Right renal cortex interstitium (tissue), 3 donors: ENCODE measurements around the gene SDK1. TPM values are rescaled to one million over a fixed set of nuclear protein-coding genes. Genes with fewer than 3 reads are reported as not detected.
A peak's percentile ranks its signal among the peaks of the same experiment; 100 is the strongest.

ENCODE experiments used
- DNase-seq, 3 donors: peaks; one replicate each; pipeline ENCODE4 v3.0.0-alpha.2; 2013; ENCODE audit warnings: low read depth in 3 of 3, low spot score in 2 of 3
- polyA plus RNA-seq, 3 donors: library from polyadenylated mRNA; unstranded; fragments of 120-200 nt; gene quantifications; one replicate each; pipeline ENCODE4 v1.2.1, GENCODE V29; 2013; ENCODE audit not compliant: insufficient read length in 3 of 3

Gene SDK1
- polyA plus RNA-seq, 3 donors: 5.8 to 7.5 (median 6.3) TPM

GRCh38 chr7:3404501-3404900, 103.4 kb downstream of the SDK1 start:
- peak; percentile 34 to 73 (median 63) for DNase-seq

DNA sequence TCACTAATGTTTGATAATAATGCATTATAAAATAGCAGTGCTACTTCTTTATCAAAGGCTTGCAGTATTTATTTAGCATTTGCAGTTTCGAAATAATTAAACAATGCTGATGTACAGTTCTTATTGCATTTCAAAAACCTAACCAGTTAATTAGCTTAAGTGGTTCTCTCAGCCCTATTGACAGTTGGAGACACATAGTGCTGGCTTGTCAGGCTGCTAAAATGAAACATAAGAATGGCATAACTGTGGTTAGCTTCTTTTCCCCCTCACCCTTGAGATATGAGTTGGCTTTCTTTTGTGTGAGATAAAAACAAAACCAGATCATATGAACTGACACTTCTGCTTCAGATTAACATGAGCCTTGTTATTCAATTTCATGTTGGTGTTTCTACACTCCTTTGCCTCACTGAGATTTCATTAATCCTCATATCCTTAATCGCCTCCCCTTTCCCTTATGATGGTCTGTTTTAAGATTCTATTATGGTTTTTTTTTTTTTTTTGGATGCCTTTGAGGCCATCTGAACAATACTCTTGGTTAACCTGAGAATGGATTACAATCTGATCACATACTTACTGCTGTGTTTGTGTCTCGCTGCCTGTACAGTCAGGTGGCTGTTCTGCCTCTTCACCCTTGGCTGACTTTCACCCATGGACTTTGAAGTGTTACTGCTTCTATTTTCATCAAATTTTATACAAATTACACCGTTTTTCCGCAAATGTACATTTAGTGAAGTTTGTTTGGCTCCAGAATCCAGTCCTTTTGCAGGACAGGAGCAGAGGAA, 108.0 kb downstream of the SDK1 start:
- no peak for DNase-seq

DNA sequence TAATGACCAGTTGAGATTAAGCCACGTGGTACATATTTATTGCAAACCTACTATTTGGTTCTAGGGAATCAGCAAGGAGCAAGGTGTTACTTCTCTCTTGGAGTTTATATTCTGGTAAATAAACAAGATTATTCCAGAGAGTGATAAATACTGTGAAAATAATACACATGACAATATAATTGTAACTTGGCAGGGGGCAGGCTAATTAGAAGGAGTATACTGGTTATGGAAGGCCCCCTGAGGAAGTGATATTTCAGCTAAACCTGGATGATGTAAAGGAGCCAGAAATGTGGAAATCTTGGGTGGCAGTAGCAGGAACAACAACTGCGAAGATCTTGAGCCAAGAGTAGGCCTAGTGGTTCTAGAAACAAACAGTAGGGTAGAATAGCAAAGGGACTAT, 111.8 kb downstream of the SDK1 start:
- DNase-seq: no peak

- DNase-seq: no peak
Observed at GRCh38 chr7:3415861-3416312, 114.8 kb downstream of the SDK1 start.

- no peak for DNase-seq
Observed at GRCh38 chr7:3416453-3416852, 115.4 kb downstream of the SDK1 start.

DNA sequence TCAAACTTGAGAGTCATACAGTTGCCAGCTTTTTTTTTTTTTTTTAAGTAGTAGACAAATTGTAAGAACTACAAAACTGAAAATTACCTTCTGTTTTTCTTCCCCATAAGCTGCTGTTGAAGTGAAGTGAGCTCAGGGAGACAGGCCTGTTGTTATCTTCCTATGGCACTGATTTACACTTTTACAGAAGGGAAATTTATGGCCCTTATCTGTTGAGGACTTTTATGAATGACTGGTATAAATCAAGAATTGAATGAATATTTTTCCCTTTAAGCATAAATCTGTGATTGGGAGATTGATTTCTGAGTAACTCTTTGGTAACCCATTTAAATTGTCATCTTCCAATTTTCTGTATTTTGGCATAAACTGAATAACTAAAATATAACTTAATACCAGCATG, 124.0 kb downstream of the SDK1 start:
- DNase-seq: no peak

- DNase-seq: no peak
Observed at GRCh38 chr7:3426064-3426463, 125.0 kb downstream of the SDK1 start.

GRCh38 chr7:3427957-3428356, 126.9 kb downstream of the SDK1 start:
- no peak for DNase-seq

DNA sequence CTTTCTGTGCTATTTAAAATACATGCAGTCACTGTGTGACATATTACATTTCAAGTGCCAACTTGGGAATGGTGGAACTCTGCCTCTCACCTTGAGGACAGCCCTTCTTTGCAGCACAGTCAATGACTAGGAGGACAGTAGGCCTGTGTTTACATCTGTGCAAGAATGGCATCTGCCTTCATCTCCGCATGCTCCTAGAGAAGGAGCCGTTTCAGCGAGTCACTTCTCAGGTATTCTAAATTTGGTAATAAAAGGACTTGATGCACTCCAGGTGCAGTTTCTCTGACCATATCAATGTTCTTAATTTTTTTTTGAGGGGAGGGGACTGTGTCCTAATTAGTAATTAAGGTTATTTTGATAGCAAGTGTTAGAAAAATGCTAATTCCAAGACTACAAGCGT, 128.9 kb downstream of the SDK1 start:
- no peak for DNase-seq

DNA sequence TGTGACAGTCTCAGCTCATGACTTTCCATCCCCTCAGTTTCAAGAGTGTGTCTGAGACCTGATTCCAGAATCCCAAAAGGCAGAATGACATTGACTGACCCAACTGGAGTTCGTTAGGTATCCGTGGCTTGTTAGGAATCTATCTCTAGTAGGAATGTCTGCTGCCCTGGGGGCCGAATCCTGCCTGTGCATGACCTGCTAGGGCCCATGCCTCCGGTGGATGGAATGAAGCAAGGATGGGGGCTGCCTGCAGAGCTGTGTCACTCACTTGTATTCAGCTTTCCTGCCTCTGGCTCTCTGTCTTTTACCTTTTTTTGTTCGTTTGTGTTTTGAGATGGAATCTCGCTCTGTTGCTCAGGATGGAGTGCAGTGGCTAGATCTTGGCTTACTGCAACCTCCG, 129.5 kb downstream of the SDK1 start:
- DNase-seq: no peak

GRCh38 chr7:3431306-3431705, 130.3 kb downstream of the SDK1 start:
- no peak for DNase-seq

DNA sequence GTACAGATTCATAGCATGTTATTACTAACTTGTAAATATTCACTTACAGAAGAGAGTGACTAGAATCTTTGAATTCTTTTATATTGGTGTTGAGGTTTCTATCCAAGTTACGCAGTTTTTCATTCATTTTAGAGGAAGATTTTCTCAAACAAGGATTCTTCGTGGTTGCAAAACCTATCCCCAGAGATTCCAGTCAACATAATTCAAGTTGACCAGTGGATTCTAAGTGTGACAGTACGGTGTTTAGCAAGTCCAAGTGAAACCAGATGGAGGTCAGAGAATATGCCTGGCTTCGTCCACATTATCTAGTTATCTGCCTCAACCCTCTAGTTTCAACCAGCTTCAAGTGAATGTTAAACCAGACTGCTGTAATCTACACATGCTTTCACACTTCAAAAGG, 131.9 kb downstream of the SDK1 start:
- DNase-seq: no peak

DNA sequence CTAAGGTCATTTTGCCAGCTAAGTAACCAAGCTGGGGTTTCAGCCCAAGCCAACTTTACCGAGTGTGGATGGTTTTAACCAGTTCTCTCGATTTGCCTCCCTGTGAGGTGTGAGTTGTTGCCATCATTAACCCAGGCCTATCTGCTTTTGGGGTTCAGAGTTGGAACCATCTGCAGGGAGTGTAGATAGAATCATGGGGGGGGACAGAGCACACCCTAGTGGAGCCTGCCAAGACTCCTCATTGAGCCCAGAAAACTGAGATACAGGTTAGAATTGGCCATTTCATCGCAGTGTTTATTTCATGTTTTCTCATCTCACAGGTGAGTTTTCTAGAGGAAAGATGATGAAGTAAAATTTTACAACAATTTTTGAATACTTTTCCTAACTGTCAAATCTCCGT, 133.6 kb downstream of the SDK1 start:
- no peak for DNase-seq

GRCh38 chr7:3436112-3436511, 135.1 kb downstream of the SDK1 start:
- no peak for DNase-seq

- no peak for DNase-seq
Observed at GRCh38 chr7:3436746-3437145, 135.7 kb downstream of the SDK1 start.

- DNase-seq: no peak
Observed at GRCh38 chr7:3437467-3437866, 136.4 kb downstream of the SDK1 start.

DNA sequence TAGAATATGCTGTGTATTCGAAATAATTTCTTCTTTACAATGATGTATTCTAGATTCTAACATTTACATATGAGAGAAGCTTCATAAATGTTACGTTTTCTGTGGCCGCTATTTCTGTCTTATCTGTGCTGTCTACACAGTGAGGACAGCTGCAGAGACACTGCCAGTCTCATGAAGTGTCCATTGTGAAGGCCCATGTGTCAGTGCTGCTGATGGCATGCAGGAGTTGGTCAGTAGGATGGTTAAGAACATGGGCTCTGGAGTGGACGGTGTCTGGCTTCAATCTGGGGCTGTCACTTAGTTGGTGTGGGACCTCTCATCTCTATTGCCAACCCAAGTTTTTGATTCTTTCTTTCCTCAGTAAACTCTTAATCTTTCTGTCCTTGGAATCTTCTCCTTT, 137.3 kb downstream of the SDK1 start:
- no peak for DNase-seq

DNA sequence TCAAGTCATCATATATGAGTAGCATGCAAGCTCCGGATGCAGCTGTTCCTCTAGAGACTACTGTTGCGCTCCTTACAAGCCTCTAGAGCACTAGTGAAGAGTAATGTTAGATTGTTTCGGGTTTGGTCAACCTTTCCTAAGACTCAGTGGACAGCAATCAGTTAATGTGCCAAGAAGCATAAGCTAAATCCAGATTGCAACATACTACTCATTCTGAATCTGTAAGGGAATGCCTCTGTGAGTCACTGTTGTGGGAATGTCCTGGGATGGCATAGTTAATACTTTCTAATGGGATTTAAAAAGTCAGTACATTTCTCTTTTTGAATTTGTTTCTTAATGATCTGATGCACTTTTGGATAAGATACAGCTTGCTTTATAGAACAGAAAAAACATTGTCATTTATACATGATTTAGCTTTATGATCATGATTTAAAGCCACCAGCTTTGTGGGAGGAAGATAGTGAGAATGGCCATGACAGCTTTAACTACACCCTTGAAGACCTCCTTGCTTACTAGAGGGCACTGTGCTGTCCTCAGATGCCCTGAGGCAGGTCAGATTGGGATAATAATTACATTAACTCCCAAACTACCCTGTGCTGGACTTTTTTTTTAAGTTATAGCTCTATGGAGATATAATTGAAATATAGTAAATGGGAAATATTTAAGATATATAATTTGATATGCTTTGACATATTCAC, 138.4 kb downstream of the SDK1 start:
- no peak for DNase-seq

DNA sequence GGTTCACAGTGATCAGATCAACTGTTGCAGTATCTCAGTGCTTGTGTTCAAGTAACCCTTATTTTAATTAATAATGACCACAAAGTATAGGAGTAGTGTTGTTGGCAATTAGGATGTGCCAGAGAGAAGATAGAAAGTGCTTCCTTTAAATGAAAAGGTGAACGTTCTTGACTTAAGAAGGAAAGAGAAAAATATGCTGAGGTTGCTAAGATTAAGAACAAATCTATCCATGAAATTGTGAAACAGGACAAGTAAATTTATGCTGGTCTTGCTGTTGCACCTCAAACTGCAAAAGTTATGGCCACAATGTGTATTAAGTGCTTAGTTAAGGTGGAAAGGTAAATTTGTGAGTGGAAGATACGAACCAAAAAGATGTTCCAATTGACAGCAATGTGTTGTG, 139.5 kb downstream of the SDK1 start:
- DNase-seq: no peak

- DNase-seq: no peak
Observed at GRCh38 chr7:3443716-3444115, 142.7 kb downstream of the SDK1 start.

DNA sequence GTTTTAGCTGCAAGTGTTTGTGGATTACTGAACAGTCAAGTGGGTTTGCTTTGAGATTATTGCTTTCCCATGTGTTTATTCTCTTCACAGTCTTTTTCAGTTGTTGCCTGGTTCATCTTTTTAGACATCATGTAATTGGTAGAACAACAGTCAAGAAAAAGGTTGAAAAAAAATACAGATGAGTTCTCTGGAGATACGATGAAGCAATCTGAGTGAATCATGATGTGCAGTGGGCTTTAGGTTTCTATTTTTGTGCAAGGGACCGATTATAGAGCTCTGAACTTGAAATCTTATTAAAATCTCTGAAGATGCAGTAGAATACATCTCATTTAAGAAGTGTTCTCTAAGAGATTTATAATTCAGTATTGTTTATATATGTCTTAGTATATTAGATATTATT, 145.7 kb downstream of the SDK1 start:
- DNase-seq: no peak

GRCh38 chr7:3451701-3452100, 150.6 kb downstream of the SDK1 start:
- DNase-seq: no peak
